ENCODE data around the gene PER3. TPM values are rescaled to one million over a fixed set of nuclear protein-coding genes. Genes with fewer than 3 reads are reported as not detected.

PER3 gene
- total and polyA plus RNA-seq, 2 of the 8 experiments (the other 6 are each of a cell fraction or from before 2014, with no cell fraction given), result 8.3 to 9.3 TPM

DNA sequence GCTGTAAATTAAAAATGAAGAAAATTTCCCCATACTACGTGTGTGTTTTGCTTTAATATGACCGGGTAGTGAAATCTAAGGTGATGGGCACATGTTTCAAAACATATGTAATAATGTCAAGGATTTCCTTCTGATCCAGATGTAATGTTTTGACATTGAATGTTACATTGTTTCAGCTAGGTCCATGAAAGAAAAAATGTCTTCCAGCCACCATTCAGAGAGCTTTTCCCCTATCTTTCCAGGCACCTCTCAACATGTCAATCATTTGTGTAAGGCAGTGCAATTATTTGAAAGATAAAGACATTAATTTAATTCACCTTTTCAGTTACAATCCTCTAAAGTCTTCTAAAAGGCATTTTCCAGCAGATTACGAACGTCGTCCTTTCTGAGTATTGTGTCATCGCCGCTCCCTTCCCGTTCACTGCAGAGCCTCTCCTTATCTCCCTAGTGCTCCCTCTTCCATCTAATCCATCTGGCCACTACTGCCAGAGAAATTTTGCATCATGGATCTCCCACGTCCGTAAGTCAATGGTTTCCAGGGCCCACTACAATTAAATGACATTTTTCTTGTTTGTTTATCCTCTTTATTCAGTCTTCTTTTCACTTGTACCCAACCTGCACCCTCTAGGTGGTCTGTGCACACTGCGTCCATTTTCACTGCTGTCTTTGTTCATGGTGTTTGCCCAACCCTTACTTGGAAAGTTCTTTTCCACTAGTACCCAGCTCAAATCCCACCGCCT is 14.2 kb upstream of the PER3 start:
- 90% methylated on average over 12 of the region's 12 CpGs; no CpG with 5 or more reads in 1 of the 2 experiments for WGBS, 2 experiments (ENCODE audit: extremely low coverage in 1 of 2, insufficient coverage in 1 of 2, insufficient read length in 1 of 2, insufficient replicate concordance in 2 of 2, low coverage in 1 of 2, low lambda C conversion rate in 2 of 2, missing lambda C conversion rate in 1 of 2)

More for the DNA sequence above, 14.2 kb upstream of the PER3 start:
- H3K9me3 ChIP-seq (ENCODE audit: insufficient read depth in 2 of 2, low read depth in 1 of 2, low read length in 1 of 2), result no peaks in the 10 kb centered on the region
- H4K91ac ChIP-seq (replicated peaks; ENCODE audit: insufficient read length, low read length), result no peak overlapping the region
- peaks cover 0 to 6% (median 2%) of the 10 kb centered on the region in 4 experiments; a peak in 5 of 7 replicates for H3K4me1 ChIP-seq (replicated peaks in 1 of 4; ENCODE audit: control insufficient read depth in 3 of 4, insufficient read depth in 4 of 4, low read length in 3 of 4)
- no peak overlapping the region for H2AK5ac ChIP-seq (ENCODE audit: low read depth, low read length)
- no peak overlapping the region for H2BK20ac ChIP-seq (ENCODE audit: low read length)
- H2BK15ac ChIP-seq (ENCODE audit: low read length), result no peak overlapping the region
- H2BK5ac ChIP-seq (ENCODE audit: low read depth, low read length), result no peak overlapping the region
- H3K56ac ChIP-seq (replicated peaks; ENCODE audit: insufficient read length, low read depth, low read length), result no peak overlapping the region
- H3K18ac ChIP-seq (ENCODE audit: extremely low read depth, low read length), result no peak overlapping the region
- no peak overlapping the region for H3K14ac ChIP-seq (ENCODE audit: insufficient read length)
- H3K79me2 ChIP-seq (ENCODE audit: control insufficient read depth in 1 of 2, insufficient read depth in 2 of 2, low read length in 2 of 2), result peaks cover 6 to 30% of the 10 kb centered on the region in 2 experiments
- H2BK120ac ChIP-seq (replicated peaks; ENCODE audit: low read depth, low read length), result no peak overlapping the region
- CTCF ChIA-PET (ENCODE audit: partially characterized antibody), result interaction anchor here (1.3 to 3.9 kb wide), 2 partner anchors 38 to 100 kb away, joined by 3 to 16 read pairs; no protein-coding TSS in a partner anchor
- no peak overlapping the region for H3K27ac ChIP-seq (ENCODE audit: low read depth, low read length)
- DNase-seq (ENCODE audit: low read depth in 1 of 2, low spot score in 2 of 2) (no peak), FAIRE-seq (no peak)
- no peak overlapping the region for H4K8ac ChIP-seq (ENCODE audit: extremely low read depth, insufficient read depth, low read length)
- no peaks in the 10 kb centered on the region; a peak in 1 of 7 replicates for H3K27me3 ChIP-seq (replicated peaks in 1 of 4; ENCODE audit: control insufficient read depth in 3 of 4, extremely low read depth in 1 of 4, insufficient read depth in 3 of 4, low read length in 3 of 4)
- H4K5ac ChIP-seq (ENCODE audit: insufficient read length, low read depth, low read length), result no peak overlapping the region
- peak overlapping the region in 1 of 2 experiments; percentile 89; a peak in 1 of 4 replicates for H3K4me2 ChIP-seq (ENCODE audit: insufficient read depth in 1 of 2, low read depth in 2 of 2, low read length in 2 of 2)
- peaks cover 2 to 7% of the 10 kb centered on the region in 2 experiments for H4K20me1 ChIP-seq (replicated peaks in 1 of 2; ENCODE audit: control insufficient read depth in 1 of 2, insufficient read depth in 2 of 2, low read length in 2 of 2)
- H3K36me3 ChIP-seq (ENCODE audit: control insufficient read depth in 2 of 4, insufficient read depth in 4 of 4, low read length in 3 of 4), result peaks cover 0 to 16% (median 0%) of the 10 kb centered on the region in 4 experiments; a peak in 2 of 8 replicates
- H2BK12ac ChIP-seq (ENCODE audit: low read depth, low read length), result no peak overlapping the region
- no peak for TF ChIP-seq NRF1 (IDR thresholded peaks at IDR 0.05; ENCODE audit: low read depth, low read length)
- H3K23ac ChIP-seq (ENCODE audit: insufficient read length), result no peak overlapping the region
- 0 out of 2 replicates have a peak, but pooled peaks cover 3% of the 10 kb centered on the region for H3K23me2 ChIP-seq (ENCODE audit: low read depth, low read length)
- H3K4ac ChIP-seq (replicated peaks; ENCODE audit: insufficient read length, low read depth, low read length), result no peak overlapping the region
- no peak overlapping the region for H3K4me3 ChIP-seq (ENCODE audit: extremely low read depth in 1 of 4, insufficient read depth in 2 of 4, low read depth in 3 of 4, low read length in 4 of 4)
- H2AFZ ChIP-seq (ENCODE audit: low read length), result no peak overlapping the region
- no peaks in the 10 kb centered on the region for H3K79me1 ChIP-seq (ENCODE audit: low read depth, low read length)
- H3K9ac ChIP-seq (replicated peaks in 1 of 4; ENCODE audit: extremely low read depth in 1 of 4, low read depth in 3 of 4, low read length in 3 of 4), result no peak overlapping the region
- POLR2A ChIA-PET (ENCODE audit: partially characterized antibody), result interaction anchor here (1.5 to 2.2 kb wide), 2 partner anchors 9 to 11 kb away, joined by 7 to 10 read pairs; no protein-coding TSS in a partner anchor

All from H1 (cell line).